ENCODE measurements around the gene DAD1.

The DAD1 gene

DNA sequence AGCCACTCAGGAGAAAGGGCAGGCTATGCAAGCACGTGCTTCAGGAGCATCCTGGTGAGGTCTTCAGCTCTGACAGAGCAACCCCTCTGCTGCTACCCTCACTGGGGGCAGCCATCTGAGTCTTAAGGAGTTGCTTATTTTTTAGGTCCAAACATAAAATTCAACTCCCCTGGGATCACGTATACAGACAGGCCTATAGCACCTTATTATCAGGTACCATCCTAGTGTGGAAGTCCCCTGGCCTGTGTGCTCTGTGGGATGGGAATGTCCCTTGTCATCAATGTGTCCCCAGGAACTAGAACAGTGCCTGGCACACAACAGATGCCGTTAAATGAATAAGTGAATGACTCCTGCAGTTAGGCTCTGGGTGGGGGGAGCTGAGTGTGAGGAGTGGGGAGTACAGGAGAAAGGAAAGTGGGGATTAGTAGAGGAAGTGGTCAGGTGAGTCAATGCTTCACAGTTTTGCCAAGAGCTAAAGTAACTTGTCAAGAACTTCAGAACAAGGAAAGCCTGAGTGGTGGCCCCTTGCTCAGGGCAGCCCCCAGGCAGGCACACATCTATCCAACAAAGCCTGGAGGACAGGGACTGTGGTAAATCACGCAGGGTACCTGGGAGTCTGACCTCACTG lies 33.5 kb downstream of the DAD1 start:
- Histone ChIP-seq H3K27ac (ENCODE audit: extremely low read depth, low read depth, low read length) (no peak overlapping the region), H3K36me3 (ENCODE audit: control insufficient read depth in 2 of 2, insufficient read depth in 1 of 2, low read length in 2 of 2) (no peaks in the 10 kb centered on the region), H3K9me3 (ENCODE audit: control insufficient read depth, insufficient read depth, low read depth, low read length) (no peaks in the 10 kb centered on the region), H3K4me1 (ENCODE audit: control insufficient read depth, insufficient read depth, low read length) (peaks cover 3% of the 10 kb centered on the region; the same call in 1 of the 2 replicates), H3K4me3 (ENCODE audit: low read depth, low read length) (no peak overlapping the region)
- ChIA-PET POLR2A (no interaction called here), CTCF (interaction anchor here (0.7 to 4.5 kb wide), 25 partner anchors 8 to 426 kb away, joined by 3 to 50 read pairs (median 7); partner anchors contain the start of genes AJUBA, DAD1, OR6J1 and OXA1L)
- no peak for TF ChIP-seq ZNF624 (tag by site-specific recombination; IDR thresholded peaks at IDR 0.05)
- TF ChIP-seq ZNF785 (tag by site-specific recombination; IDR thresholded peaks at IDR 0.05), result no peak
- TF ChIP-seq, protein P1, sequence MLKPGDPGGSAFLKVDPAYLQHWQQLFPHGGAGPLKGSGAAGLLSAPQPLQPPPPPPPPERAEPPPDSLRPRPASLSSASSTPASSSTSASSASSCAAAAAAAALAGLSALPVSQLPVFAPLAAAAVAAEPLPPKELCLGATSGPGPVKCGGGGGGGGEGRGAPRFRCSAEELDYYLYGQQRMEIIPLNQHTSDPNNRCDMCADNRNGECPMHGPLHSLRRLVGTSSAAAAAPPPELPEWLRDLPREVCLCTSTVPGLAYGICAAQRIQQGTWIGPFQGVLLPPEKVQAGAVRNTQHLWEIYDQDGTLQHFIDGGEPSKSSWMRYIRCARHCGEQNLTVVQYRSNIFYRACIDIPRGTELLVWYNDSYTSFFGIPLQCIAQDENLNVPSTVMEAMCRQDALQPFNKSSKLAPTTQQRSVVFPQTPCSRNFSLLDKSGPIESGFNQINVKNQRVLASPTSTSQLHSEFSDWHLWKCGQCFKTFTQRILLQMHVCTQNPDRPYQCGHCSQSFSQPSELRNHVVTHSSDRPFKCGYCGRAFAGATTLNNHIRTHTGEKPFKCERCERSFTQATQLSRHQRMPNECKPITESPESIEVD (tag by site-specific recombination; IDR thresholded peaks at IDR 0.05), result no peak
- TF ChIP-seq ZNF37A (tag by site-specific recombination; IDR thresholded peaks at IDR 0.05), result no peak
- TF ChIP-seq, protein P2, sequence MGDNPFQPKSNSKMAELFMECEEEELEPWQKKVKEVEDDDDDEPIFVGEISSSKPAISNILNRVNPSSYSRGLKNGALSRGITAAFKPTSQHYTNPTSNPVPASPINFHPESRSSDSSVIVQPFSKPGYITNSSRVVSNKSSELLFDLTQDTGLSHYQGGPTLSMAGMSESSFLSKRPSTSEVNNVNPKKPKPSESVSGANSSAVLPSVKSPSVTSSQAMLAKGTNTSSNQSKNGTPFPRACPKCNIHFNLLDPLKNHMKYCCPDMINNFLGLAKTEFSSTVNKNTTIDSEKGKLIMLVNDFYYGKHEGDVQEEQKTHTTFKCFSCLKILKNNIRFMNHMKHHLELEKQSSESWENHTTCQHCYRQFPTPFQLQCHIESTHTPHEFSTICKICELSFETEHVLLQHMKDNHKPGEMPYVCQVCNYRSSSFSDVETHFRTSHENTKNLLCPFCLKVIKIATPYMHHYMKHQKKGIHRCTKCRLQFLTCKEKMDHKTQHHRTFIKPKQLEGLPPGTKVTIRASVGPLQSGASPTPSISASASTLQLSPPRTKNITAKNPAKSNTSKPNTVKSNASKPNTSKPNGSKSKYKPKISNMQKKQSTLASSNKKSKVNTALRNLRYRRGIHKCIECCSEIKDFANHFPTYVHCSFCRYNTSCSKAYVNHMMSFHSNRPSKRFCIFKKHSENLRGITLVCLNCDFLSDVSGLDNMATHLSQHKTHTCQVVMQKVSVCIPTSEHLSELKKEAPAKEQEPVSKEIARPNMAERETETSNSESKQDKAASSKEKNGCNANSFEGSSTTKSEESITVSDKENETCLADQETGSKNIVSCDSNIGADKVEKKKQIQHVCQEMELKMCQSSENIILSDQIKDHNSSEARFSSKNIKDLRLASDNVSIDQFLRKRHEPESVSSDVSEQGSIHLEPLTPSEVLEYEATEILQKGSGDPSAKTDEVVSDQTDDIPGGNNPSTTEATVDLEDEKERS (tag by site-specific recombination; IDR thresholded peaks at IDR 0.05), result no peak
- TF ChIP-seq ZNF114 (tag by site-specific recombination; IDR thresholded peaks at IDR 0.05), result no peak
- no peak for TF ChIP-seq ZNF76 (tag by site-specific recombination; IDR thresholded peaks at IDR 0.05; ENCODE audit: borderline replicate concordance, low read depth)
- no peak for TF ChIP-seq ZNF707 (tag by site-specific recombination; IDR thresholded peaks at IDR 0.05)
- TF ChIP-seq, protein P3, sequence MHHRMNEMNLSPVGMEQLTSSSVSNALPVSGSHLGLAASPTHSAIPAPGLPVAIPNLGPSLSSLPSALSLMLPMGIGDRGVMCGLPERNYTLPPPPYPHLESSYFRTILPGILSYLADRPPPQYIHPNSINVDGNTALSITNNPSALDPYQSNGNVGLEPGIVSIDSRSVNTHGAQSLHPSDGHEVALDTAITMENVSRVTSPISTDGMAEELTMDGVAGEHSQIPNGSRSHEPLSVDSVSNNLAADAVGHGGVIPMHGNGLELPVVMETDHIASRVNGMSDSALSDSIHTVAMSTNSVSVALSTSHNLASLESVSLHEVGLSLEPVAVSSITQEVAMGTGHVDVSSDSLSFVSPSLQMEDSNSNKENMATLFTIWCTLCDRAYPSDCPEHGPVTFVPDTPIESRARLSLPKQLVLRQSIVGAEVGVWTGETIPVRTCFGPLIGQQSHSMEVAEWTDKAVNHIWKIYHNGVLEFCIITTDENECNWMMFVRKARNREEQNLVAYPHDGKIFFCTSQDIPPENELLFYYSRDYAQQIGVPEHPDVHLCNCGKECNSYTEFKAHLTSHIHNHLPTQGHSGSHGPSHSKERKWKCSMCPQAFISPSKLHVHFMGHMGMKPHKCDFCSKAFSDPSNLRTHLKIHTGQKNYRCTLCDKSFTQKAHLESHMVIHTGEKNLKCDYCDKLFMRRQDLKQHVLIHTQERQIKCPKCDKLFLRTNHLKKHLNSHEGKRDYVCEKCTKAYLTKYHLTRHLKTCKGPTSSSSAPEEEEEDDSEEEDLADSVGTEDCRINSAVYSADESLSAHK (tag by site-specific recombination; IDR thresholded peaks at IDR 0.05), result no peak
- no peak for TF ChIP-seq ZNF777 (tag by site-specific recombination; IDR thresholded peaks at IDR 0.05; ENCODE audit: borderline replicate concordance)
- no peak for TF ChIP-seq ZNF843 (tag by site-specific recombination; IDR thresholded peaks at IDR 0.05)
- no peak for TF ChIP-seq SP2 (tag by site-specific recombination; IDR thresholded peaks at IDR 0.05)
- TF ChIP-seq ZFP37 (tag by site-specific recombination; IDR thresholded peaks at IDR 0.05), result no peak
- TF ChIP-seq ZNF184 (tag by site-specific recombination; IDR thresholded peaks at IDR 0.05), result no peak
- TF ChIP-seq ZFP69B (tag by site-specific recombination; IDR thresholded peaks at IDR 0.05), result no peak
- TF ChIP-seq ZNF202 (tag by site-specific recombination; IDR thresholded peaks at IDR 0.05; ENCODE audit: borderline replicate concordance), result no peak
- no peak for TF ChIP-seq MYNN (tag by site-specific recombination; IDR thresholded peaks at IDR 0.05; ENCODE audit: borderline replicate concordance)
- no peak for TF ChIP-seq ZNF394 (tag by site-specific recombination; IDR thresholded peaks at IDR 0.05; ENCODE audit: borderline replicate concordance)
- no peak for TF ChIP-seq ZNF426 (tag by site-specific recombination; IDR thresholded peaks at IDR 0.05)
